ENCODE results near the gene FAM217B. TPM values are rescaled to one million over a fixed set of nuclear protein-coding genes. Genes with fewer than 3 reads are reported as not detected.

FAM217B gene
- total and polyA plus RNA-seq, 2 donors from 2014 or later: 3.2 to 15.5 TPM

GRCh38 chr20:59993736-59994430, 53.7 kb downstream of the FAM217B start:
- Histone ChIP-seq H3K27me3 (ENCODE audit: control insufficient read depth, insufficient read depth, low read length) (no peaks in the 10 kb centered on the region), H3K9ac (ENCODE audit: low read length in 3 of 3) (no peak overlapping the region), H3K4me3 (ENCODE audit: low read length in 3 of 3) (no peak overlapping the region), H3K9me3 (ENCODE audit: control insufficient read depth in 2 of 3, insufficient read depth in 1 of 3, low read length in 3 of 3) (no peaks in the 10 kb centered on the region), H3K27ac (ENCODE audit: low read depth in 2 of 2, low read length in 2 of 2) (no peak overlapping the region), H3K4me1 (ENCODE audit: control insufficient read depth in 2 of 3, insufficient read depth in 2 of 3, low read depth in 1 of 3, low read length in 3 of 3) (no peaks in the 10 kb centered on the region), H3K36me3 (ENCODE audit: control insufficient read depth in 2 of 3, insufficient read depth in 3 of 3, low read length in 3 of 3) (no peaks in the 10 kb centered on the region)
- DNase-seq (peak in 1 of 5 donors; percentile 56), FAIRE-seq (no peak)
- TF ChIP-seq CTCF (IDR thresholded peaks at IDR 0.05; ENCODE audit: borderline replicate concordance, extremely low read depth, insufficient read depth): no peak
- intact Hi-C loops (cut with DNase I): no loop called here

GRCh38 chr20:59994697-59995122, 54.5 kb downstream of the FAM217B start:
- no peak overlapping the region for H3K27ac ChIP-seq (ENCODE audit: low read depth in 2 of 2, low read length in 2 of 2)
- peaks cover 0 to 2% (median 0%) of the 10 kb centered on the region in 3 donors for H3K36me3 ChIP-seq (ENCODE audit: control insufficient read depth in 2 of 3, insufficient read depth in 3 of 3, low read length in 3 of 3)
- no peaks in the 10 kb centered on the region for H3K27me3 ChIP-seq (ENCODE audit: control insufficient read depth, insufficient read depth, low read length)
- no peak for DNase-seq
- no peak overlapping the region for H3K4me3 ChIP-seq (ENCODE audit: low read length in 3 of 3)
- no peaks in the 10 kb centered on the region for H3K4me1 ChIP-seq (ENCODE audit: control insufficient read depth in 2 of 3, insufficient read depth in 2 of 3, low read depth in 1 of 3, low read length in 3 of 3)
- no peak overlapping the region for H3K9ac ChIP-seq (ENCODE audit: low read length in 3 of 3)
- TF ChIP-seq CTCF (IDR thresholded peaks at IDR 0.05; ENCODE audit: borderline replicate concordance, extremely low read depth, insufficient read depth): no peak
- intact Hi-C loops (cut with DNase I): no loop called here
- FAIRE-seq: no peak
- no peaks in the 10 kb centered on the region for H3K9me3 ChIP-seq (ENCODE audit: control insufficient read depth in 2 of 3, insufficient read depth in 1 of 3, low read length in 3 of 3)

- H3K36me3 ChIP-seq (ENCODE audit: control insufficient read depth in 2 of 3, insufficient read depth in 3 of 3, low read length in 3 of 3): peaks cover 0 to 2% (median 0%) of the 10 kb centered on the region in 3 donors
- DNase-seq (no peak), FAIRE-seq (no peak)
- no peaks in the 10 kb centered on the region for H3K9me3 ChIP-seq (ENCODE audit: control insufficient read depth in 2 of 3, insufficient read depth in 1 of 3, low read length in 3 of 3)
- intact Hi-C loops (cut with DNase I): no loop called here
- H3K9ac ChIP-seq (ENCODE audit: low read length in 3 of 3): no peak overlapping the region
- H3K27ac ChIP-seq (ENCODE audit: low read depth in 2 of 2, low read length in 2 of 2): no peak overlapping the region
- H3K27me3 ChIP-seq (ENCODE audit: control insufficient read depth, insufficient read depth, low read length): no peaks in the 10 kb centered on the region
- peaks cover 0 to 5% (median 0%) of the 10 kb centered on the region in 3 donors for H3K4me1 ChIP-seq (ENCODE audit: control insufficient read depth in 2 of 3, insufficient read depth in 2 of 3, low read depth in 1 of 3, low read length in 3 of 3)
- no peak for TF ChIP-seq CTCF (IDR thresholded peaks at IDR 0.05; ENCODE audit: borderline replicate concordance, extremely low read depth, insufficient read depth)
- H3K4me3 ChIP-seq (ENCODE audit: low read length in 3 of 3): no peak overlapping the region
These were observed 55.9 kb downstream of the FAM217B start for GRCh38 chr20:59996108-59996507.

Data from kidney (tissue), 14 donors.